Astrocyte (in vitro differentiated cells and primary cell): ENCODE results near the gene SLC12A3.

ENCODE experiments used
- EZH2 ChIP-seq: IDR thresholded peaks from 2 replicates; pipeline ENCODE4 v1.6.1; 2012; ENCODE audit warnings: mild to moderate bottlenecking, low read length, inconsistent platforms; ENCODE audit not compliant: insufficient read depth
- TF ChIP-seq, protein P1 (sequence below): IDR thresholded peaks from 2 replicates; pipeline ENCODE4 v1.5.1; 2011; ENCODE audit warnings: low read depth, mild to moderate bottlenecking, inconsistent platforms, low read length, moderate library complexity; ENCODE audit not compliant: insufficient read depth

DNA sequence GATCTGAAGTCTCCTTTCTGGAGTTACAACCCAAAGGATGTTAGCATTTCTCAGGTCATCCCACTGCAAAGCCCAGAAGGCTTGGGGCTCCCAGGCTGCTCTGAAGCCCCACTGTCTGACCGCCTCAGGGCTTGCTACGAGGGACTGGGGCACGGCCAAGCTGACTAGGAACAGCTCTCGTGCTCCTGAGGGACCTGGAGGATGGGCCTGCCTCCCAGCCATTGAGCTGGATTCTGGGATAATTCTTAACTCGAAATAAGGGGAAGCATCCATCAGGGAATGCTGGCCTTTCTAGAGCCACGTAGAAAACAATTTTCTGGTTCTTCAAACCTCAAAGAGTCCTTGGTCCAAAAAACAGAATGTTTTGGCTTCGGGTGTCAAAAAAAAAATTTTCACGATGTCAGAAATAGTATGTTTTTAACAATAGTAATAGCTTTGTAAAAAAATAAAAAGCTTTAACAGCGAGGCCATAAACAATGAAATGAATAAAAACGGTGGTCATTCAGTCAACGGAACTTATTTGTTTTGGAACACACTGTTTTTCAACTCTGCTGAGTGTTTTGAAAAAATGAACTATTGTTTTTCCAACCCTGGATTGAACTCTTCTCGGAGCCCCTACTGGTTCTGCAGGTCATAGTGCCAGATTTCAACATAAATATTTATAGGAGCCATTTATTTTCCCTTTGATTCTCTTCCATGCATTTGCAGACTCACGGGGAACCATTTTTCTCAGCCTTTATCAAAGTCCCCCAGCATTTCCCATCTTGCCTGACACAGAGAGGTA lies 50.5 kb downstream of the SLC12A3 start:
- TF ChIP-seq, protein P1, sequence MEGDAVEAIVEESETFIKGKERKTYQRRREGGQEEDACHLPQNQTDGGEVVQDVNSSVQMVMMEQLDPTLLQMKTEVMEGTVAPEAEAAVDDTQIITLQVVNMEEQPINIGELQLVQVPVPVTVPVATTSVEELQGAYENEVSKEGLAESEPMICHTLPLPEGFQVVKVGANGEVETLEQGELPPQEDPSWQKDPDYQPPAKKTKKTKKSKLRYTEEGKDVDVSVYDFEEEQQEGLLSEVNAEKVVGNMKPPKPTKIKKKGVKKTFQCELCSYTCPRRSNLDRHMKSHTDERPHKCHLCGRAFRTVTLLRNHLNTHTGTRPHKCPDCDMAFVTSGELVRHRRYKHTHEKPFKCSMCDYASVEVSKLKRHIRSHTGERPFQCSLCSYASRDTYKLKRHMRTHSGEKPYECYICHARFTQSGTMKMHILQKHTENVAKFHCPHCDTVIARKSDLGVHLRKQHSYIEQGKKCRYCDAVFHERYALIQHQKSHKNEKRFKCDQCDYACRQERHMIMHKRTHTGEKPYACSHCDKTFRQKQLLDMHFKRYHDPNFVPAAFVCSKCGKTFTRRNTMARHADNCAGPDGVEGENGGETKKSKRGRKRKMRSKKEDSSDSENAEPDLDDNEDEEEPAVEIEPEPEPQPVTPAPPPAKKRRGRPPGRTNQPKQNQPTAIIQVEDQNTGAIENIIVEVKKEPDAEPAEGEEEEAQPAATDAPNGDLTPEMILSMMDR, result no peak
- no peak for TF ChIP-seq EZH2
